Jurkat, Clone E6-1 (cell line): Measurements from ENCODE around the gene SLC16A12.

Experiments
- DNase-seq: peaks from one replicate; pipeline ENCODE4 v3.0.0-alpha.2; 2011; ENCODE audit warnings: low read depth, low spot score
- H3K4me3 ChIP-seq: 2 replicates; pipeline ENCODE4 v1.5.1; 2011; ENCODE audit warnings: mild to moderate bottlenecking, low read length, control low read depth, moderate library complexity

SLC16A12 gene

GRCh38 chr10:89518876-89519842 lies 16.2 kb downstream of the SLC16A12 start:
- no peak for DNase-seq
- H3K4me3 ChIP-seq: no peak overlapping the region

DNA sequence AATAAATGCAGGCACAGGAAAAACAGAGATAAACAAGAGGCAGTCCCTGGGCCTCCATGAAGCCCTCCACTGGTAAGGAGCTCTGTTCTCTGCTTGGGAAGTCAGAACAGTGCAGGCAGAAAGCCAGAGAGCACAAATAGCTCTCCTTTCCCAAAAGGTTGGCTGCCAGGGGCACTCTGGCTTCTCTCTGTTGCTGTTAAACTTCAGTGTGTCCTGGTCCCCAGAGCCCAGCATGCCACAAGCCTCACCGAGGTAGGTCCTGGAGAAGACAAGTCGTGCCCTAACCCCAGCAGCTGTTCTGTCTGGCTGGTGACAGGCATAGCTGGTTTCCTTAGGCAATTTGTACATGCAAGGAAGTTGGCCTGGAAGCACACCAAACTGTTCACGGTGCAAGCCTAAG lies 17.3 kb downstream of the SLC16A12 start:
- DNase-seq: no peak
- H3K4me3 ChIP-seq: no peak overlapping the region

DNA sequence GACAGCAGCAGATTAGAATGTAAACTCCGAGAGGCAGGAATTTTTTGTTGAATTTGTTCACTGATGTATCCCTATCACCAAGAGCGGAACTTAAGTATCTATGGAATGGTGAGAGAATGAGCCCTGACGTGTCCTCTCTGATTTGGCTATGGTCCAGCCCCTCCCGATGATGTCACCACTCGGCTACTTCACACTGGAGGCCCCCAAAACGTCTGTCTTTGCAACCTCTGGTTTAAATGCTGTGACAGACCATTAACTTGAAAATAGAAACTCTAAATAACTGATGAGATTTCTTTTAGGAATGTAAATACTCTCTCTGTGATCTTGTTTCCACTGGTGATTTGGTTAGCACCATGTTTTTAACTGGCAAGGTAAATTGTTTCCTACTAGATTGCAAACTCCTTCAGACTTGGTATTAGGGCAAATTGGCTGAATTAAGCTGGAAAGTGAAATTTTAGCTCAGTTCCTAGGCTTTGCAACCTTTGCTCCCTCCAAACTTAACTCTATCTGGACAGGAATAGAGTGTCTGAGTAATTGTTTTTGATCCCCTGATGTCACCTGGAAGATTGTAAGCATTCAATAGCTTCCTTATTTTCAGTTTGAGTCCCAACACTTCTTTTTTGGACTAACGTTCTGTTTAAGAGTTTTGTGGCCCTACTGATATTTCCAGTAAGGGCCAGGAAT lies 19.1 kb downstream of the SLC16A12 start:
- DNase-seq: no peak
- no peak overlapping the region for H3K4me3 ChIP-seq

DNA sequence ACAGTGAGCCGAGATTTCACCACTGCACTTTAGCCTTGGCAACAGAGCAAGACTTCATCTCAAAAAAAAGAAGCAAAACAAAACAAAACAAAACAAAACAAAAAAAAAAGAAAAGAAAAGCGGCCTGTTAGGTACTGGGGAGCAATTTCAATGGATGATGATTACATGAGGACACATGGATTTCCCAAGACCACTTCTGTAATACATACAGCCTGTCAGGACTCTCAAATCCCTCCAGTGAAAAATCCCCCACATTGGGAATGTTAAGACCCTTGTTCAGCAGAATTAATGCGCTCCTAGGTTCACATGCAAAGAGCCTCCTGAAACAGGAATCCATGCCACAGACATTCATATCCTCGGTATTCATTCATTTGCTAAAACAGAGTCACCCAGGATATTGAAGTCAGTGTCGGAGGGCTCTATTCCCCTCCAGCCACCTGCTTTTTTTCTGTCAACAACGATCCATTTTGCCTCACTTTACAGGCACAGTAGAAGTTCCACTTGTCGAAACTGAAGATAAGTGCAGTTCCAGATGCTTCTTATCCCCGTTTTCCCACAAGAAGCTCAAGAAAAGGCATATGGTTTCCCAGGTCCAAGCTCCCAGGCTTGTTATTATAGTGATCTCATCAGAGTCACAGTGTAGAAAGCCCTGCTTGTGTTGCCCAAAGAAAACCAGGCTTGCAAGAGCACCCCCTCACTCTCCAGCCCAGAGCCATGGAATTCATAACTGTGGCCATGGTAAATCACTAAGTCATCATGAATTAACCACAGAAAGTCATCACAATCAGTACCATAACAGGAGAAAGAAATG lies 20.2 kb downstream of the SLC16A12 start:
- DNase-seq: no peak
- no peak overlapping the region for H3K4me3 ChIP-seq

DNA sequence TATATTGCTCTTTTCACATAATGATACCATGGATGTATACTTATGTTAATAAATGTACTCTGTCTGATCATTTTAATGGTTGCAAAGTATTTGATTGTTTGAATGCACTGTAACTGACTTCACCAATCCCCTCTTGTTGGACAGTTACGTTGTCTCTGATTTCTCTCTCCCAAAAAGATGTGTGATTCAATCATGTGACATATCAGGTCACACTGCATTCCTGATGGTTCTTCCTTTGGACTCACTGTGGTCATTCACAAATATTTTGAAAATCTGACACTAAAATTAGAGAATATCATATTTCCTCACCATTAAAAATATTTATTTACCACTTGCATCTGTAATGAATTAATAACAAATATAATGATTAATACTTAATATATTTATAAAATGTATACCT lies 22.2 kb downstream of the SLC16A12 start:
- no peak overlapping the region for H3K4me3 ChIP-seq
- DNase-seq: no peak

DNA sequence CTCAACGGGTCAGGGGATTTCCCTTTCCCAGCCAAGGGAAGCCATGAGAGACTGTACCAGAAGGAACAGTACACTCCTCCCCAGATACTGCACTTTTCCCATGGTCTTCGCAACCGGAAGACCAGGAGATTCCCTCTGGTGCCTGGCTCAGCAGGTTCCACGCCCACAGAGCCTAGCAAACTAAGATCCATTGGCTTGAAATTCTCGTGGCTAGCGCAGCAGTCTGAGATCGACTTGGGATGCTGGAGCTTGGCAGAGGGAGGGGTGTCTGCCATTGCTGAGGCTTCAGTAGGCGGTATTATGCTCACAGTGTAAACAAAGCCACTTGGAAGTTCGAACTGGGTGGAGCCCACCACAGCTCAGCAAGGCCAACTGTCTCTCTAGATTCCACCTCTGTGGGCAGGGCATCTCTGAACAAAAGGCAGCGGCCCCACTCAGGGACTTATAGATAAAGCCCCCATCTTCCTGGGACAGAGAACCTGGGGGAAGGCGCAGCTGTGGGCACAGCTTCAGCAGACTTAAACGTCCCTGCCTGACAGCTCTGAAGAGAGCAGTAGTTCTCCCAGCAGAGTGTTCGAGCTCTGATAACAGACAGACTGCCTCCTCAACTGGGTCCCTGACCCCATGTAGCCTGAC lies 29.6 kb downstream of the SLC16A12 start:
- no peak for DNase-seq
- H3K4me3 ChIP-seq: no peak overlapping the region

DNA sequence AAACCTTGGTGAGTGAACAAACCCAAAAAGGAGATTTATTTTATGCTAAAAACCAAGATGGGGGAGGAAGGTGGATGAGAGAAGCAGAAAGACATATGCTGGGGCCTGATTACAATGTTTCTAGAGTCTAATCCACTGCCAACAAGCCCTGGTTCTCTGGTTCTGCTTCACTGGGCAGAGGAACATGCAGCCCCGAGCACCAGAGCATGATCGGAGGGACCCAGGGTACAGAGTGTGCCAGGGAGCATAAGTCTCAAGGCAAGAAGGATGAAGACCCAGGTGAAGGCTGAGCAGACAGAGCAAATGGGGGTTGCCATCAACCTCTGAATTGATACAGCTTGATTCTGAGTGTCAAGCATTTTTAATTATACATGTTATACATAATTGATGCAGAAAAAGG lies 30.7 kb downstream of the SLC16A12 start:
- no peak for DNase-seq
- no peak overlapping the region for H3K4me3 ChIP-seq

DNA sequence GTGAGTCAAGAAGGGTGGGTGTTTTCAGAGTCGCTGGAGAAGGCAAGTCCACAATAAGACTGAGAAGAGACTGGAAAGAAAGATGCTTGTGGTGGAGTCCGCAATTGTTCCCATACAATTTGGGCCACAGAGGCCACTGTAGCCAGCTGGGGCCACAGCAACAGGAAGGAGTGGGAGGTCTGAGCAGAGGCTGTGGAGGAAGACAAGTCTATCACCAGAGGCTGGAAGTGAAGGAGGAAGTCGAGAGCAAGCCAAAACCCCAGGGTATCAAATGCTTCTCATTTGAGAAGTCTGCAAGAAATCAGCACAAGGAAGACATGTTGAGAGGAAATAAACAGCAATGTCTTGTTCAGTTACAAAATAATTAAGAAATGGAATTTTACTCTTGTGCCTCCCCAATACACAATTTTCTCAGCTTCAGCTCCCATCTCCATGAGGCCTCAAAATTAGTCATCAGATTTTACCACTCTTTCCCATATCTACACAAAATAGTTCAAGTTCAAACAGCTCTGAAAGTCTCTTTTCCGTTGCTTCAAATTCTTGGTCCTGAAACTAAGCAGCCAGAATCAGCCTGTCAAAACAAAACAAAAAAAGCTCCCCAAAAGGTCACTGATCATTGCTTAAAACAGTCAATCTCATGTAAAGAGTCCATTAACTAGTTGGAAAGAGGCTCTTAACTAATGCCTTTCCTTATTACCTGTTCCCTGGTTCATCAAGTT lies 31.6 kb downstream of the SLC16A12 start:
- no peak for DNase-seq
- H3K4me3 ChIP-seq: no peak overlapping the region

DNA sequence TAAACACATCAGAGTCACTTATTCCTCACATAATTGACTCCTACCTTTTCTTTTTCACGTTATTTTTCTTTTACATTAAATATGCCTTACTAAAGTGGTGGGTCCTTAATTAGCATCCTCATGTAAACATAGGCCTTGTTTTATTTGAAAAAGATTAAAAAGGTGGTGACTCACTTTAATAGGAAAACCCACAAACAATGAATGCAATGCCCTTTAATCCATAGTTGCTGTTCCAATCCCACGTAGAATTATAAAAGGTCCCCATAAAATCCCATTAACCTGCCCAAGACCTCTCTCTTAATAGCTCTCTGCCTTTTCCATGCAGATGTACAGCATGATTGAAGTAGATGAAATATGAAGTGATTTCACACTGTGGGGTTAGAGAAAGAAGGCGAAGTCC lies 32.2 kb downstream of the SLC16A12 start:
- DNase-seq: no peak
- no peak overlapping the region for H3K4me3 ChIP-seq

DNA sequence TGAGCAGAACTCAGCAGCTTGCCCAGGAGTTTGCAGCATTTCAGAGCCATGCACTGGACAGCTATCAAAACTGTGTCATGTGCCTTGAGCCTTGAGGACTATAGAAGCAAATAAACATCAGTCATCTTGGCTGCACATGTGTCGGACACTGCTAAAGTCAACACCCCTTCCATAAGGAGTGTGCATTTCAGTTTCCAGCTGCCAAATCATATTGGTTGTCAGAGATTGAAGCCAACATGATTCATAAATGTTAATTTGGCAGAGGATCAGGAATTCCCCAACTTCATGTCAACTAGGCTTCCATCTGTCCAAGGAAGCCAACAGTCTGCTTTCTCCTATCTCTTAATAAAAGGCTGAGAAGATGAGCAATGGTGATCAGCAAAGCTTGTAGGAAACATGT lies 32.8 kb downstream of the SLC16A12 start:
- no peak for DNase-seq
- H3K4me3 ChIP-seq: no peak overlapping the region

- no peak for DNase-seq
Measured at GRCh38 chr10:89494575-89494974, 40.8 kb downstream of the SLC16A12 start.

GRCh38 chr10:89494068-89494467 lies 41.3 kb downstream of the SLC16A12 start:
- DNase-seq: no peak
- no peak overlapping the region for H3K4me3 ChIP-seq

More at GRCh38 chr10:89494575-89494974, 40.8 kb downstream of the SLC16A12 start:
- H3K4me3 ChIP-seq: no peak overlapping the region

- DNase-seq: no peak
- H3K4me3 ChIP-seq: no peak overlapping the region
Measured at GRCh38 chr10:89491932-89492331, 43.5 kb downstream of the SLC16A12 start.

- H3K4me3 ChIP-seq: no peak overlapping the region
- DNase-seq: no peak
Measured at GRCh38 chr10:89490596-89491335, 44.6 kb downstream of the SLC16A12 start.

DNA sequence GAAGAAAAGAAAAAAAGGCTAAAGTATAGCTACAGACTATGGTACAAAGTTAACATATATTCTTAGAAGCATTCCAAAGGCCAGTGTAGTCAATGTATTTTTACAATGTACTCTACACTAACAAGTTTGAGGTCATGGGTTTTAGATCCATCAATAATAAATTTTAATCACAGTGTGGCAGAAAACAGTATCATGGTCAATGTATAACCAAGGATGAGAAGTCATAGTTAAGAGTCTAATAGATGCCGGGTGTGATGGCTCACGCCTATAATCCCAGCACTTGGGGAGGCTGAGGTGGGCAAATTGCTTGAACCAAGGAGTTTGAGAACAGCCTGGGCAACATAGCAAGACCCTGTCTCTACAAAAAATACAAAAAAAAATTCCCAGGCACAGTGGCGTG lies 53.1 kb downstream of the SLC16A12 start:
- no peak overlapping the region for H3K4me3 ChIP-seq
- DNase-seq: no peak

DNA sequence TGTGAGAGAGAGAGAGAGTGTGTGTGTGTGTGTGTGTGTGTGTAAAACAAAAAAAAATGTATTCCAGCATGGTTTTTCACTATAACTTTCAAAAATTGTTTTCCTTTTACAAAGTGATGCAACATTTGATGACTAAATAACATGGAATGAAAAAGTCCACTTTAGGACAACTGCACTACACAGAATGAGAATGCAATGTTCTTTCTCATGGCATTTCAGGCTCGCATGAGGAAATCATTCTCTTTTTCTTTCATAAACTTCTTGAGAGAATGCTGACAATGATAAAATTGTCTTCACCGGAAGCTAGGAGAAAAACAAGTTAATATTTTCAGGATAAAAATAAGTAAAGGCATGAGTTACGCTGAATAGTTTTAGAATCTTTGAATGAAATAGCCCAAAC lies 53.7 kb downstream of the SLC16A12 start:
- no peak overlapping the region for H3K4me3 ChIP-seq
- no peak for DNase-seq

GRCh38 chr10:89479771-89480446 lies 55.5 kb downstream of the SLC16A12 start:
- DNase-seq: no peak
- no peak overlapping the region for H3K4me3 ChIP-seq
